ENCODE results near the gene AP5S1.

- TF ChIP-seq PATZ1 (CRISPR knock-in tag; IDR thresholded peaks at IDR 0.05; ENCODE audit: borderline replicate concordance) = no peak
- no peak for TF ChIP-seq ARNTL (CRISPR knock-in tag; IDR thresholded peaks at IDR 0.05; ENCODE audit: borderline replicate concordance, low read depth)
- no peak for TF ChIP-seq ZFP3 (CRISPR knock-in tag; IDR thresholded peaks at IDR 0.05)
- TF ChIP-seq ESRRG (CRISPR knock-in tag; IDR thresholded peaks at IDR 0.05) = no peak
- TF ChIP-seq, protein P1, sequence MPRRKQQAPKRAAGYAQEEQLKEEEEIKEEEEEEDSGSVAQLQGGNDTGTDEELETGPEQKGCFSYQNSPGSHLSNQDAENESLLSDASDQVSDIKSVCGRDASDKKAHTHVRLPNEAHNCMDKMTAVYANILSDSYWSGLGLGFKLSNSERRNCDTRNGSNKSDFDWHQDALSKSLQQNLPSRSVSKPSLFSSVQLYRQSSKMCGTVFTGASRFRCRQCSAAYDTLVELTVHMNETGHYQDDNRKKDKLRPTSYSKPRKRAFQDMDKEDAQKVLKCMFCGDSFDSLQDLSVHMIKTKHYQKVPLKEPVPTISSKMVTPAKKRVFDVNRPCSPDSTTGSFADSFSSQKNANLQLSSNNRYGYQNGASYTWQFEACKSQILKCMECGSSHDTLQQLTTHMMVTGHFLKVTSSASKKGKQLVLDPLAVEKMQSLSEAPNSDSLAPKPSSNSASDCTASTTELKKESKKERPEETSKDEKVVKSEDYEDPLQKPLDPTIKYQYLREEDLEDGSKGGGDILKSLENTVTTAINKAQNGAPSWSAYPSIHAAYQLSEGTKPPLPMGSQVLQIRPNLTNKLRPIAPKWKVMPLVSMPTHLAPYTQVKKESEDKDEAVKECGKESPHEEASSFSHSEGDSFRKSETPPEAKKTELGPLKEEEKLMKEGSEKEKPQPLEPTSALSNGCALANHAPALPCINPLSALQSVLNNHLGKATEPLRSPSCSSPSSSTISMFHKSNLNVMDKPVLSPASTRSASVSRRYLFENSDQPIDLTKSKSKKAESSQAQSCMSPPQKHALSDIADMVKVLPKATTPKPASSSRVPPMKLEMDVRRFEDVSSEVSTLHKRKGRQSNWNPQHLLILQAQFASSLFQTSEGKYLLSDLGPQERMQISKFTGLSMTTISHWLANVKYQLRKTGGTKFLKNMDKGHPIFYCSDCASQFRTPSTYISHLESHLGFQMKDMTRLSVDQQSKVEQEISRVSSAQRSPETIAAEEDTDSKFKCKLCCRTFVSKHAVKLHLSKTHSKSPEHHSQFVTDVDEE (CRISPR knock-in tag; IDR thresholded peaks at IDR 0.05) = no peak
- no peak for TF ChIP-seq TCF4 (CRISPR knock-in tag; IDR thresholded peaks at IDR 0.05; ENCODE audit: borderline replicate concordance)
- no peak for TF ChIP-seq TOX (CRISPR knock-in tag; IDR thresholded peaks at IDR 0.05; ENCODE audit: borderline replicate concordance)
- TF ChIP-seq ZFP30 (CRISPR knock-in tag; IDR thresholded peaks at IDR 0.05) = no peak
Measured at GRCh38 chr20:3846378-3846739, 26.0 kb downstream of the AP5S1 start.
